Upper lobe of right lung (tissue), 1 donor: ENCODE measurements around the gene TNFRSF1B. TPM values are rescaled to one million over a fixed set of nuclear protein-coding genes. Genes with fewer than 3 reads are reported as not detected.
A peak's percentile ranks its signal among the peaks of the same experiment; 100 is the strongest.

ENCODE experiments used
- ATAC-seq: fragments of 200-7000 bp; cut with Tn5 transposase; one replicate; pipeline ENCODE4 v1.9.1; 2020; ENCODE audit warnings: mild to moderate bottlenecking, moderate library complexity
- DNase-seq: peaks from one replicate; pipeline ENCODE4 v3.0.0-alpha.2; 2020
- H3K27ac ChIP-seq: fragments of 200-600 bp; one replicate; pipeline ENCODE4 v1.8.0; 2022
- H3K27me3 ChIP-seq: fragments of 200-600 bp; one replicate; pipeline ENCODE4 v1.8.0; 2022; ENCODE audit warnings: mild to moderate bottlenecking
- H3K36me3 ChIP-seq: fragments of 200-600 bp; one replicate; pipeline ENCODE4 v1.8.0; 2022
- H3K4me1 ChIP-seq: fragments of 200-600 bp; one replicate; pipeline ENCODE4 v1.8.0; 2022
- H3K4me3 ChIP-seq: fragments of 200-600 bp; one replicate; pipeline ENCODE4 v1.8.0; 2022; ENCODE audit warnings: mild to moderate bottlenecking
- H3K9me3 ChIP-seq: fragments of 200-600 bp; one replicate; pipeline ENCODE4 v1.8.0; 2022
- intact Hi-C: fragments of 100-400 bp; cut with DNase I; formaldehyde crosslinking; loops from one replicate; pipeline ENCODE4 v1.11.0; 2022
- total RNA-seq: library from RNA; stranded (reverse); fragmentation: NEBNext Ultra II Directional; extraction: Animal tissue kit (Norgen Biotek cat#: 25700); gene quantifications from one replicate; pipeline ENCODE4 v1.2.1, GENCODE V29; 2021
- TF ChIP-seq, protein P1 (sequence below): fragments of 200-600 bp; IDR thresholded peaks from one replicate; pipeline ENCODE4 v1.8.0; 2022; ENCODE audit warnings: antibody characterized with exemption
- donor health status: DM: no; HTN: yes; CAD: no; lungs with severe emphysema.

The TNFRSF1B gene
- total RNA-seq, 1 donor from 2014 or later, result 62.4 TPM

DNA sequence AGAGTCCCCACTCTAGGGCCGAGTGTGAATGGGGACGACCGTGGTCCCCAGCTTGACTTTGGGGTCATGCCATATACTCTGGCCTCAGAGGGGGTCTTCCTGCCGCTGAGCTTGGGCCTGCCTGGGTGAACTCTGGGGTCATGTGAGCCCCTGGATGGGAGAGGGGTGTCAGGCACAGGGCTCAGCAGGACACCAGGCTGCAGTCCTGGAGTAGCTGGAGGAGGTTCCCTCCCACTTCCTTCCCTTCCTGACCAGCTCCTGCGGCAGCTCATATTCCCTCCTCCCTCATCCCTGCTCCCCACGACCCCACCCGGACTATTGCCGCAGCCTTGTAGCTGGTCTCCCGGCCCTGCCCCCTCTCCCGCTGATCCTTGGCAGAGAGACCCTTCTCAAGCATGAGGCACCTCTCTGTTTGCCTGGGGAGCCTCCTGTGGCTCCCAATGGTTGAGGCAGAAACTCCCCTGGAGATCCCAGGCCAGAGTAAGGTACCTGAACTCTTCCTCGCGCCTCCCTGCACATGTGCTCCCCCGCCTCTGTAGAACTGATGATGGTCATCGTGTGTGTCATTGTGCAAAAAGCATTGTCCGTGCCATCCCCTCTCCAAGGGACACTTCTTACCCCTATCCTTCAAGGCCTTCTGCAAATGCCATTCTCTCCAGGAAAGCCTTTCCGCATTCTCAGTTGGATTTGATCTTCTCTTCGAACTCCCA is 1.8 kb downstream of the TNFRSF1B start:
- TF ChIP-seq, protein P1, sequence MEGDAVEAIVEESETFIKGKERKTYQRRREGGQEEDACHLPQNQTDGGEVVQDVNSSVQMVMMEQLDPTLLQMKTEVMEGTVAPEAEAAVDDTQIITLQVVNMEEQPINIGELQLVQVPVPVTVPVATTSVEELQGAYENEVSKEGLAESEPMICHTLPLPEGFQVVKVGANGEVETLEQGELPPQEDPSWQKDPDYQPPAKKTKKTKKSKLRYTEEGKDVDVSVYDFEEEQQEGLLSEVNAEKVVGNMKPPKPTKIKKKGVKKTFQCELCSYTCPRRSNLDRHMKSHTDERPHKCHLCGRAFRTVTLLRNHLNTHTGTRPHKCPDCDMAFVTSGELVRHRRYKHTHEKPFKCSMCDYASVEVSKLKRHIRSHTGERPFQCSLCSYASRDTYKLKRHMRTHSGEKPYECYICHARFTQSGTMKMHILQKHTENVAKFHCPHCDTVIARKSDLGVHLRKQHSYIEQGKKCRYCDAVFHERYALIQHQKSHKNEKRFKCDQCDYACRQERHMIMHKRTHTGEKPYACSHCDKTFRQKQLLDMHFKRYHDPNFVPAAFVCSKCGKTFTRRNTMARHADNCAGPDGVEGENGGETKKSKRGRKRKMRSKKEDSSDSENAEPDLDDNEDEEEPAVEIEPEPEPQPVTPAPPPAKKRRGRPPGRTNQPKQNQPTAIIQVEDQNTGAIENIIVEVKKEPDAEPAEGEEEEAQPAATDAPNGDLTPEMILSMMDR, result no peak
- no peaks in the 10 kb centered on the region for H3K9me3 ChIP-seq
- peak overlapping the region; percentile 93 for H3K27ac ChIP-seq
- H3K4me3 ChIP-seq, result peak overlapping the region; percentile 80
- no peaks in the 10 kb centered on the region for H3K27me3 ChIP-seq
- H3K36me3 ChIP-seq, result no peaks in the 10 kb centered on the region
- DNase-seq, result no peak
- peaks cover 44% of the 10 kb centered on the region for H3K4me1 ChIP-seq
- intact Hi-C loops, result no loop called here
- peak; percentile 17 for ATAC-seq

DNA sequence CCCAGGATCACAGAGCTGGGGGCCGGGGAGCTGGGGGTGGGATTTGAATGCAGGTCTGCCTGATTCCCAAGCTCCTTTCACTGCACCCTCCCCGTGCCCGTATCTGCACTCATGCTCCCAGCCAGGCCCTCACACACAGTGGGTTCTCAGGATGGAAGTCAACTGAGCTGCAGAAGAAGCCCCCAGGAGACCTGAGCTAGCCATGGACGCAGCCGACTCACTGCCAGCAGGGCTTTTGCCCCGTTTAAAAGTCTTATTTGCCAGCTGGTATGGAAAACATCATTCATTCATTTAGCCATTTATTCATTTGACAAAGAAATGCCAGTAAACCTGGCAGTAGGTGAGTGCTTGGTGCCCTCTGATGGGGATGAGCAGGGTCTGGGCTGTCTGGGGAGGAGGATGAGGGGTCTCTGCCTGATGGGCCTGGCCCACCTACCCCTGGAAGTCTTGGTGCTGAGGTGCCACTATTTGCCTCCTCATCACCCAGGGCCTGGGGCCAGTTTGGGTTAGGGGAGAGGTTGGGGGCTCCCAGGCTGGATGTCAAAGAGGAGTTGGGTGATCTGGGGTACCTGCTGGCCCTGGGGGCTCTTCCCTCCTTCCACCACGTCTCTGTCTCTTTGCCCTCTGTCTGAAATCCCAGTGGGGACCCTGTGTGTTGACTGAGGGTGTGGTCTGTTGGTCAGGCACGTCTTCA is 2.8 kb downstream of the TNFRSF1B start:
- intact Hi-C loops, result no loop called here
- Histone ChIP-seq H3K4me1 (peaks cover 52% of the 10 kb centered on the region), H3K27ac (no peak overlapping the region)

DNA sequence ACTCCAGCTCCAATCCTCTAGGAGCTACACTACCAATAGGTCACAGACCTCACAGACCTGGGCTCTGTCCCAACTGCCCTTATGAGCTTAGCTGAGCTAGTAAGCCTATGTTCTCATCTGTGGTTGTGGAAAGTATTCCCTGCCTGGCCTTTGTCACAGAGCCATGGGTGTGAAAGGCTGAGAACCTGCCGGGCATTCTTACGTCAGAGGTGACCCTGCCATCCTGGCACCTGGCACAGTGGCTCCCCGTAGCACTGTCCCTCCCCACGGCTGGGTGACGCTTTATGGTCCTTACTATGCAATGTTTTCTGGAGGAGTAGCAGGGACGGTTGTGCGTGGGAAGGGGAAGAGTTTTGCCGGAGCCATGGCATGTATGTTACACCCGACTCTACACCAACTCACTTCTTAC is 3.5 kb downstream of the TNFRSF1B start:
- Histone ChIP-seq H3K27ac (no peak overlapping the region), H3K4me3 (no peak overlapping the region), H3K9me3 (no peaks in the 10 kb centered on the region), H3K27me3 (no peaks in the 10 kb centered on the region), H3K4me1 (peaks cover 58% of the 10 kb centered on the region), H3K36me3 (no peaks in the 10 kb centered on the region)
- ATAC-seq (no peak), DNase-seq (no peak)
- intact Hi-C loops, result no loop called here
- TF ChIP-seq, protein P1, result no peak

More for the DNA sequence above, 2.8 kb downstream of the TNFRSF1B start:
- Histone ChIP-seq H3K9me3 (no peaks in the 10 kb centered on the region), H3K36me3 (no peaks in the 10 kb centered on the region), H3K27me3 (no peaks in the 10 kb centered on the region), H3K4me3 (no peak overlapping the region)
- TF ChIP-seq, protein P1, result no peak
- no peak for DNase-seq
- ATAC-seq, result no peak

DNA sequence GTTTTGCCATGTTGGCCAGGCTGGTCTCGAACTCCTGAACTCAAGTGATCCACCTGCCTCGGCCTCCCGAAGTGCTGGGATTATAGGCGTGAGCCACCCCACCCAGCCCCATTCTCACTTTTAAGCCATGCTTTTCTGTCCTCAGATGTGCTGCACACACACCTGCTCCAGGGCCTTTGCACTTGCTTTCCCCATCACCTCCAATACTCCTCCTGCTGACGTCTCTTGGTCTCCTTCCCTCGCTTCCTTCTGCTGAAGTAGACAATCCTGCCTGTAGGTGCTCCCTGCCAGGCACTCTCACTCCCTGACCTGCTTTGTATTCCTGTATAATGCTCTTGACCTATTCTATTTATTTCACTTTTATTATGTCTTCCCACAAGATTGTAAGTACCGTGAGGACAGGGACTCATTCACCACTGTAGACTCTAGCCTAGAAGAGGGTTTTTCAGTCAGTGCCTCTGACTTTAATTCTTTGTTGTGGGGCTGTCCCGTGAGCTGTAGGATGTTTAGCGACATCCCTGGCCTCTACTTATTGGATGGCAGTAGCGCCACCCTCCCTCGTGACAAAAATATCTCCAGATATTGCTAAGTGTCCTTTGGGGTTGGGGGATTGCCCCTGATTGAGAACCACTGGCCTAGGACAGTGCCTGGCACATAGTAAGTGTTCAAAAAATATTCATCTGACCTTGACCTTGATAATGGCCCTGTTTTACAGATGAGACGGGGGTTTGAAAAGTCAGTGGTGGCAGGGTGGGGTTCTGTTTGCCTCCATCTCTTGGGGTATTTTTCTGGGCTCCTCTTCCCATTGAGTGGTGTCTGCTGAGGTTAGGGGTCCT is 4.6 kb downstream of the TNFRSF1B start:
- H3K4me3 ChIP-seq, result no peak overlapping the region
- TF ChIP-seq, protein P1, result no peak
- H3K4me1 ChIP-seq, result peaks cover 63% of the 10 kb centered on the region
- H3K27me3 ChIP-seq, result no peaks in the 10 kb centered on the region
- peak overlapping the region; percentile 79 for H3K27ac ChIP-seq
- intact Hi-C loops, result no loop called here
- H3K36me3 ChIP-seq, result no peaks in the 10 kb centered on the region
- no peak for DNase-seq
- ATAC-seq, result no peak
- no peaks in the 10 kb centered on the region for H3K9me3 ChIP-seq

DNA sequence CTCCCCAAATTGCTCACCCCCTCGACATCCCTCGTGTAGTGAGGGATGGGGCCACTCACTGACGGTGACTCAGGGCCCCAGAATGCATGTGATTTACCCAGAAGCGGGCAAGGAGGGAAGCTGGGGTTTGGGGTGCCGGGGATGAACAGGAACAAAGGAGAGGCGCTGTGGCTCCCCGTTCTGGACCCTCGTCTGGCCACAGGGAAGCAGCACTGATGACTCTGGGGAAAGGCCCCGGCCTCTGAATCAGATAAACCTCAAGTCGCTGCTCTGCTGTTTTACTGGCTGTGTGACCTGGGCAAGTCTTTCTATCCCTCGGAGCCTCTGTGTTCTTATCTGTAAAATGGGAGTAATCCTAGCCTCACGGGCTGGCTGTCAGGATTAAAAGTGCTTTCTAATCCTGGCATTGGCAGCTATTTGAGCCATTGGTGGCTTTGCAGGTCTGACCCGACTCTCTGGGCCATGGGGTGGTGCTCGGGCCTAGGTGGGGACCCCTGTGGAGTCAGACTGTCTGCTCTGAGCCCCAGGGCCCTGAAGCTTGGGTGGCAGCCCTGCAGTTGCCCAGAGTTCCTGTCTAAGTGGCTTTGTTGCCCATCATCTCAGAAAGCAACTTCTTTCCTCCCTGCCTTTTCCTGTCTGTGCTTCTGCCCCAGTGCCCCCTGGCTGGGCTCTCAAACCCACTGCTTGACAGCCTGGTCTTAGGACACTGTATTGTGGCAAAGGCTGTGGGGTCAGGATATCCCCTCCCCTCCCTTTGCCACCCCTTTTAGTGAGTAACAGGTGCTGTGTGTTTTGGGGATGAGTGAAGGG is 5.5 kb downstream of the TNFRSF1B start:
- TF ChIP-seq, protein P1, result no peak
- Histone ChIP-seq H3K27ac (peak overlapping the region; percentile 79), H3K36me3 (no peaks in the 10 kb centered on the region), H3K9me3 (no peaks in the 10 kb centered on the region), H3K4me1 (peaks cover 66% of the 10 kb centered on the region), H3K27me3 (no peaks in the 10 kb centered on the region), H3K4me3 (no peak overlapping the region)
- ATAC-seq (no peak), DNase-seq (no peak)
- intact Hi-C loops, result no loop called here
